Muscle layer of colon (tissue), 2 donors: ENCODE data around the gene FGF11.

Source experiments
- H3K27ac ChIP-seq: one replicate; pipeline ENCODE4 v1.7.0; 2013; ENCODE audit warnings: low read depth, mild to moderate bottlenecking, low read length, moderate library complexity
- H3K27me3 ChIP-seq, 2 donors: one replicate each; pipeline ENCODE4 v1.7.0; 2013; ENCODE audit warnings: low read length in 2 of 2, mild to moderate bottlenecking in 2 of 2; ENCODE audit not compliant: insufficient read depth in 2 of 2, control insufficient read depth in 1 of 2
- H3K36me3 ChIP-seq: one replicate; pipeline ENCODE4 v1.7.0; 2013; ENCODE audit warnings: mild to moderate bottlenecking, low read length; ENCODE audit not compliant: insufficient read depth
- H3K4me1 ChIP-seq: one replicate; pipeline ENCODE4 v1.7.0; 2013; ENCODE audit warnings: mild to moderate bottlenecking, low read length; ENCODE audit not compliant: insufficient read depth
- H3K4me3 ChIP-seq, 2 donors: one replicate each; pipeline ENCODE4 v1.7.0; 2013; ENCODE audit warnings: low read length in 2 of 2, low read depth in 1 of 2, mild to moderate bottlenecking in 1 of 2, moderate library complexity in 1 of 2
- H3K9ac ChIP-seq: one replicate; pipeline ENCODE4 v1.7.0; 2013; ENCODE audit warnings: low read length
- H3K9me3 ChIP-seq: one replicate; pipeline ENCODE4 v1.7.0; 2013; ENCODE audit warnings: mild to moderate bottlenecking, low read length
- donor health status: abdominal sarcoma.
- donor health status: Adenocarcinoma of cecum.

The FGF11 gene

GRCh38 chr17:7423679-7424078 lies 15.6 kb upstream of the FGF11 start:
- Histone ChIP-seq H3K9ac (no peak overlapping the region), H3K27ac (no peak overlapping the region), H3K9me3 (no peaks in the 10 kb centered on the region), H3K36me3 (no peaks in the 10 kb centered on the region), H3K4me3 (no peak overlapping the region), H3K4me1 (no peaks in the 10 kb centered on the region), H3K27me3 (peaks cover 0 to 7% of the 10 kb centered on the region in 2 donors)

- H3K9me3 ChIP-seq, result no peaks in the 10 kb centered on the region
- H3K36me3 ChIP-seq, result no peaks in the 10 kb centered on the region
- H3K27me3 ChIP-seq, result no peaks in the 10 kb centered on the region
- no peak within 1 kb of the TSS for H3K27ac ChIP-seq
- no peaks in the 10 kb centered on the region for H3K4me1 ChIP-seq
- no peak within 1 kb of the TSS for H3K4me3 ChIP-seq
- no peak within 1 kb of the TSS for H3K9ac ChIP-seq
Observed at GRCh38 chr17:7425316-7425715, 14.0 kb upstream of the FGF11 start, which contains the start of gene SPEM2. Gene SPEM2, plus strand, starts transcription at chr17:7425616. Its CDS starts 73 bp downstream, at chr17:7425689.

- H3K36me3 ChIP-seq, result no peaks in the 10 kb centered on the region
- no peak overlapping the region for H3K4me3 ChIP-seq
- no peak overlapping the region for H3K27ac ChIP-seq
- no peaks in the 10 kb centered on the region for H3K9me3 ChIP-seq
- no peaks in the 10 kb centered on the region for H3K27me3 ChIP-seq
- no peaks in the 10 kb centered on the region for H3K4me1 ChIP-seq
- H3K9ac ChIP-seq, result no peak overlapping the region
Observed at GRCh38 chr17:7425756-7426155, 13.6 kb upstream of the FGF11 start.

GRCh38 chr17:7426203-7426863 lies 13.0 kb upstream of the FGF11 start:
- Histone ChIP-seq H3K4me3 (no peak overlapping the region), H3K4me1 (no peaks in the 10 kb centered on the region), H3K9ac (no peak overlapping the region), H3K27me3 (no peaks in the 10 kb centered on the region), H3K9me3 (no peaks in the 10 kb centered on the region), H3K27ac (no peak overlapping the region), H3K36me3 (no peaks in the 10 kb centered on the region)

- H3K27ac ChIP-seq, result no peak overlapping the region
- H3K9me3 ChIP-seq, result no peaks in the 10 kb centered on the region
- H3K4me1 ChIP-seq, result no peaks in the 10 kb centered on the region
- H3K9ac ChIP-seq, result no peak overlapping the region
- H3K36me3 ChIP-seq, result no peaks in the 10 kb centered on the region
- H3K27me3 ChIP-seq, result no peaks in the 10 kb centered on the region
- no peak overlapping the region for H3K4me3 ChIP-seq
Observed at GRCh38 chr17:7426896-7427489, 12.3 kb upstream of the FGF11 start.

GRCh38 chr17:7427549-7427948 lies 11.8 kb upstream of the FGF11 start:
- no peak overlapping the region for H3K4me3 ChIP-seq
- H3K9ac ChIP-seq, result no peak overlapping the region
- no peak overlapping the region for H3K27ac ChIP-seq
- H3K36me3 ChIP-seq, result no peaks in the 10 kb centered on the region
- H3K9me3 ChIP-seq, result no peaks in the 10 kb centered on the region
- no peaks in the 10 kb centered on the region for H3K4me1 ChIP-seq
- peaks cover 0 to 5% of the 10 kb centered on the region in 2 donors for H3K27me3 ChIP-seq

- peaks cover 0 to 7% of the 10 kb centered on the region in 2 donors for H3K27me3 ChIP-seq
- no peak within 1 kb of the TSS for H3K9ac ChIP-seq
- H3K9me3 ChIP-seq, result no peaks in the 10 kb centered on the region
Observed at GRCh38 chr17:7428557-7428956, 10.8 kb upstream of the FGF11 start, which contains the start of gene SPEM3. Gene SPEM3, plus strand, starts transcription at chr17:7428857. Its CDS starts 46 bp downstream, at chr17:7428903.

GRCh38 chr17:7429722-7430121 lies 9.6 kb upstream of the FGF11 start:
- Histone ChIP-seq H3K9me3 (no peaks in the 10 kb centered on the region), H3K4me1 (no peaks in the 10 kb centered on the region), H3K36me3 (no peaks in the 10 kb centered on the region)

More at GRCh38 chr17:7428557-7428956, 10.8 kb upstream of the FGF11 start, which contains the start of gene SPEM3:
- H3K36me3 ChIP-seq, result no peaks in the 10 kb centered on the region
- no peak within 1 kb of the TSS for H3K4me3 ChIP-seq
- no peak within 1 kb of the TSS for H3K27ac ChIP-seq
- no peaks in the 10 kb centered on the region for H3K4me1 ChIP-seq

GRCh38 chr17:7431231-7431630 lies 8.1 kb upstream of the FGF11 start:
- H3K36me3 ChIP-seq, result no peaks in the 10 kb centered on the region
- H3K4me1 ChIP-seq, result peaks cover 8% of the 10 kb centered on the region
- H3K27me3 ChIP-seq, result peaks cover 12 to 34% of the 10 kb centered on the region in 2 donors
- H3K27ac ChIP-seq, result no peak overlapping the region
- H3K4me3 ChIP-seq, result no peak overlapping the region
- H3K9me3 ChIP-seq, result no peaks in the 10 kb centered on the region
- no peak overlapping the region for H3K9ac ChIP-seq

More at GRCh38 chr17:7429722-7430121, 9.6 kb upstream of the FGF11 start:
- no peak overlapping the region for H3K4me3 ChIP-seq
- H3K27me3 ChIP-seq, result peaks cover 0 to 19% of the 10 kb centered on the region in 2 donors
- no peak overlapping the region for H3K27ac ChIP-seq
- H3K9ac ChIP-seq, result no peak overlapping the region

- no peaks in the 10 kb centered on the region for H3K9me3 ChIP-seq
- no peak overlapping the region for H3K4me3 ChIP-seq
- H3K4me1 ChIP-seq, result peaks cover 13% of the 10 kb centered on the region
- H3K27ac ChIP-seq, result no peak overlapping the region
- H3K27me3 ChIP-seq, result peaks cover 16 to 41% of the 10 kb centered on the region in 2 donors
- no peaks in the 10 kb centered on the region for H3K36me3 ChIP-seq
- H3K9ac ChIP-seq, result no peak overlapping the region
Observed at GRCh38 chr17:7432296-7432695, 7.0 kb upstream of the FGF11 start.

- peak overlapping the region; percentile 41 to 47 for H3K4me3 ChIP-seq
- H3K27ac ChIP-seq, result peak overlapping the region; percentile 12
- H3K27me3 ChIP-seq, result peaks cover 47 to 78% of the 10 kb centered on the region in 2 donors
- H3K9ac ChIP-seq, result no peak overlapping the region
- peaks cover 38% of the 10 kb centered on the region for H3K4me1 ChIP-seq
- H3K36me3 ChIP-seq, result no peaks in the 10 kb centered on the region
- H3K9me3 ChIP-seq, result no peaks in the 10 kb centered on the region
Observed at GRCh38 chr17:7435676-7436555, 3.4 kb upstream of the FGF11 start.
